HG02588 (cell line): ENCODE measurements around the gene TRAF3.
"Not testable (repeated sequence)": the region's sequence is repeated elsewhere in the genome, so short reads cannot be mapped to it uniquely, and the experiment has no call there.

ENCODE experiments used
- ATAC-seq: cut with Tn5 transposase; IDR thresholded peaks from one replicate; pipeline ENCODE4 v1.9.1; 2021; ENCODE audit warnings: mild to moderate bottlenecking, moderate library complexity; ENCODE audit not compliant: unreplicated experiment

The TRAF3 gene

GRCh38 chr14:102883554-102883953 lies 106.3 kb downstream of the TRAF3 start:
- no peak for ATAC-seq

DNA sequence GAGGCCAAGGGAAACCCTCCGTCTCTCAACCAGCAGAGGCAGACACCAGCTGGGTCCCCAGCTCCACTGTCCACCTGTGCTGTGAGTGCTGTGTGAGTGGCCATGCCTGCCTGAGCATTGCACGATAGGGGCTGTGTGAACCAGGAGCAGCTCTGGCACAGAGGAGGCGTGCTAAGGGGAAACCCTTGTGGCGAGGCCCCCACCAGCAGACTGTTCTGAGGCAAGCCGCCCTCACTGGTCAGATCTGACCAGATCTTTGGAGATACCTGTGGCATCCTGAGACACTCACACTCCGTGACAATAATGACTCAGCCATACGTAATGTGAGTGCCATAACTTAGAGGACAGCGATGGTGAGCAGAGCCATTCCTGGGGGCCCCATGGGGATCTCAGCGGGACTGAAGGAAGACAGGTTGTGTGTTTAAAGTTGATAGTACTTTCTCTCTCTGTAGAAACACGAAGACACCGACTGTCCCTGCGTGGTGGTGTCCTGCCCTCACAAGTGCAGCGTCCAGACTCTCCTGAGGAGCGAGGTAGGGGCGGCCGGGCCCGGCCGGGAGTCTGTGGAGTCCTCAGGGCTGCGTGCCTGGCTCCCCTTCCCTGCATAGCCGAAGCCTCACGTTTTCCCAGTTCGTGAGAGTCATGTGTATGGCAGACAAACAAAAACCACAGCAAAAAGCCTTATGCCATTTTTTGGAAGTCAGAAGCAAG lies 108.6 kb downstream of the TRAF3 start:
- no peak for ATAC-seq

- ATAC-seq: no peak
Observed at GRCh38 chr14:102888748-102889147, 111.5 kb downstream of the TRAF3 start.

GRCh38 chr14:102889615-102890014 lies 112.4 kb downstream of the TRAF3 start:
- no peak for ATAC-seq

DNA sequence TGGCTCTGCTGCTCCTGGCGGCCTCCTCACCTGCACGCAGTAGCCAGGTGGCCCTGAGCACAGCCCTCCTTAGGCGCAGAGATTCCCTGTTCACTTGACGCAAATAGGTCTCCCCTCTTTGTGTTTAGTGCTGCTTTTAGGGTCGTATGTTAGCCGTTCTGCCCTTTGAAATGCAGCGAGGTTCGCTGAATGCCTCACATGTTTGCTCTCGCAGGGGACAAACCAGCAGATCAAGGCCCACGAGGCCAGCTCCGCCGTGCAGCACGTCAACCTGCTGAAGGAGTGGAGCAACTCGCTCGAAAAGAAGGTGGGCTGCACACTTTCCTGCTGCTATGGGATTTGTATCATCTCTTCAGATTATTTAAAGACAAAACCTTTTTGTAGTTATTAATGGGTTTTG lies 113.9 kb downstream of the TRAF3 start:
- no peak for ATAC-seq

GRCh38 chr14:102891556-102891955 lies 114.3 kb downstream of the TRAF3 start:
- no peak for ATAC-seq

DNA sequence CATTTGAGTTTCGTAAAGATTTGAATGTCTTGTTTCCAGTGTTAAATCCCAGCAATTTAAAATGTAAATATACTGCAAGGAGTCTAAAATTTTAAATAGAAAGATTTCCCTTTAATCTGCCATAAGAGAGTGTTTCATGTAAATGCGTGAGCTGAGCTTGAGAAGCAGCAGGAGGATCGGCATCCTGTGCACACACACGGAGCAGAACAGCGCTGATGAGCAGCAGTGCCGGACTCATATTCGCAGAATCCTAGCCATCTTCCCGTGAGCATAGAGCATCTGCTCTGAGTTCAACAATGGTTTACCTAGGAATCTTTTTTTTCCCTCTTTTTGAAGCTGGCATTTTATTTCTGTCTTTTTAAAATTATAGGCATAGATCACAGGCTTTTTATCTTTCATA lies 115.4 kb downstream of the TRAF3 start:
- no peak for ATAC-seq

GRCh38 chr14:102893452-102893851 lies 116.2 kb downstream of the TRAF3 start:
- ATAC-seq: no peak

GRCh38 chr14:102896735-102897134 lies 119.5 kb downstream of the TRAF3 start:
- not testable (repeated sequence) for ATAC-seq

GRCh38 chr14:102897299-102898027 lies 120.2 kb downstream of the TRAF3 start:
- ATAC-seq: no peak

DNA sequence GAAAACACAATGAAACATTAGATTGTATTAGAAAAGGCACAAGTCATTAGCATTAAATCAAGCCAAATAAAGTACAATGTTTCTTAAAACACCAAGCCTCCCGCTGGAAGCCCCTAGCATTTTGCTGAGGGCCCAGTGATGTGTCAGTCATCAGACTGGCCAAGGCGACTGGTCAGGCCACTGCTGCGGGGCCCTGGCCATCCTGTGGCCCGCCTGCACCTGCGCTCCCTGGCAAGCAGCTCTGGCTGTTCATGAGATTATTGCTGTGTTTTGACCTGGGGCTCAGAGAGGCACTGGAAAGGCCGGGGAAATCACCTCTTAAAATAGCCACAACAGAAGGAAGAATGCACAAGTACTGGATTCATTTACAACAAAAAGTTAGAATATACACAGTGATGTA lies 121.0 kb downstream of the TRAF3 start:
- ATAC-seq: no peak

GRCh38 chr14:102898776-102899515 lies 121.7 kb downstream of the TRAF3 start:
- no peak for ATAC-seq

DNA sequence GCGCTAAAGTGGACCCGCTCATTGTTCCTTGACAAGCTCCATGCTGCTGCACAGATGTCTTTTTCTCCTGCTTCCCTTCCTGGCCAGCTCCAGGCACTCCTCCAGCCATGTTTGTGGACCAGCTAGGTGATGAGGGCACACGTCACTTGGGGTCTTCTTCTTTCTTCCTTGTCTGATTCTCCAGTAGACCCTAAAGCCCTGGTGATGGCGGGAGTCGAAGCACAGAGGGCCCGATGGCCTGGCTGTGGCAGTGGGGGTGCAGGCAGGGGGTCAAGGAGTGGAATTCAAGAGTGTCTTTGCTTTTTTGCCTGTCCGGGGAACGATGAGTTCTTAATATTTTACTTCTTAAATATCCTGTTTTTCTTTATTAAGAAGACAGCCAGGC lies 122.3 kb downstream of the TRAF3 start:
- ATAC-seq: no peak

GRCh38 chr14:102900631-102901571 lies 123.7 kb downstream of the TRAF3 start:
- peak; percentile 53 for ATAC-seq

DNA sequence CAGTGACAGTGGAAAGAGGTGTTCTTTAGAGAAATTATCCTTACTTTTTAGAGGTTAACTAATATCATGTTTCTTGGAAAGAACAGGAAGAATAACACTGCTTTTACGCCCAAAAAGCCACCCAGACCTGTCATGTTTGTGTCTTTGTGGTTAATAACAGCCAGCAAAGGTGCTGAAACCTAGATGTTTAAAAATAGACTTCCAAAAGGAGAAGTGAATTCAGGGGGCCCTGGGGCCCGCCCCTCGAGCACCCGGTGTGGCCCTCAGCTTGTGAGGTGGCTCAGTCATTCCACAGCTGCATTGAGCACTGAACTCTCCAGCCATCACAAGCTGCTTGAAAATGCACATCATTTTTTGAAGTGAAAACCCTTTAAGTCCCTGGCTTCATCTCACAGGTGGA lies 124.4 kb downstream of the TRAF3 start:
- peak; percentile 69 for ATAC-seq

DNA sequence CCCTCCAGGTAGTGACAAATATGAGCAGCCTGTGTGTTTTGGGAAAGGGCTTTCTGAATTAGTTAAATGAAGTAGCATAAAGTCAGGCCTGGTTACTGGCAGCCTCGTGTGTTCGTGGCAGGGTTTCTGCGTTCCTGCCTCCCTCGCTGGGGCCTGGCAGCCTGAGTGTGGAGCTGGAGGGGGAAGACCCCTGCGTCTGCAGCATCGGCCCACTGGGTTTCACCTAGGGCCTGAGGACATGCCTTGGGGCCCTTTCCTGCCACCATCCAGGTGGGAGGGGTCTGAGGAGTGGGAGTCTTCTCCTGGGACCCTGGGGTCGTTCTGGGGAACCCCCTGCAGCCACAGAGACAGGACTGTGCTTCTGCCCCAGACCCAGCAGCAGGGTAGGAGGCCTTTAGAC lies 124.8 kb downstream of the TRAF3 start:
- ATAC-seq: peak; percentile 4

GRCh38 chr14:102902523-102903247 lies 125.4 kb downstream of the TRAF3 start:
- no peak for ATAC-seq

GRCh38 chr14:102903248-102903888 lies 126.1 kb downstream of the TRAF3 start:
- ATAC-seq: no peak

DNA sequence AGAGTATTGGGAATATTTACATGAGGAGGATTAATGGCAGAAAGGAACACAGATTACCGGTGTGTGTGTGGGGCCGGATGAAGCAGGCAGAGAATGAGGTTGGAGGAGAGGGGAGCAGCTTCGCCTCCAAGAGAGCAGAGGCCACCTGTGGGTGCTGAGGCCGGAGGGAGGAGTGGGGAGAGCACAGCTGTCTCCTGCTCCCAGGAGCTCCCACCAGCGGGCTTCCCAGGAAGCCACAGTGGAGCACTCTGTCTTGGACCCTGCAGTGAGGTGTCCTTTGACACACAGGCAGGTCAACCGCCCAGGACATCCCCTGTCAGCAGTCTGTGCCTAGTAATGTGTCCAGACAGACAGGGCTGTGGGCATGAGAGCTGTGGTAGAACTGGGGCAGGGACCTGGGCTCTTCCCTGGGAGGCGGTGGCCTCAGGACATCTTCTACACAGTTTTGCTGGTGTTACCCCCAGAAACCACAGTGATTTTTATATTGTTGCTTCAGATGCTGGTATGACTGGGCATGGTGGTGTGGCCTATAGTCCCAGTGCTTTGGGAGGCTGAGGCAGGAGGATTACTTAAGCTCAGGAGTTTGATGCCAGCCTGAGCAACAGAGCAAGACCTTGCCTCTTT lies 126.8 kb downstream of the TRAF3 start:
- ATAC-seq: no peak
